GM18519 (cell line): ENCODE data around the gene HDHD2.

Experiments used
- ATAC-seq: cut with Tn5 transposase; IDR thresholded peaks from one replicate; pipeline ENCODE4 v1.9.1; 2021; ENCODE audit warnings: mild to moderate bottlenecking, moderate library complexity; ENCODE audit not compliant: unreplicated experiment, low FRiP score

HDHD2 gene

DNA sequence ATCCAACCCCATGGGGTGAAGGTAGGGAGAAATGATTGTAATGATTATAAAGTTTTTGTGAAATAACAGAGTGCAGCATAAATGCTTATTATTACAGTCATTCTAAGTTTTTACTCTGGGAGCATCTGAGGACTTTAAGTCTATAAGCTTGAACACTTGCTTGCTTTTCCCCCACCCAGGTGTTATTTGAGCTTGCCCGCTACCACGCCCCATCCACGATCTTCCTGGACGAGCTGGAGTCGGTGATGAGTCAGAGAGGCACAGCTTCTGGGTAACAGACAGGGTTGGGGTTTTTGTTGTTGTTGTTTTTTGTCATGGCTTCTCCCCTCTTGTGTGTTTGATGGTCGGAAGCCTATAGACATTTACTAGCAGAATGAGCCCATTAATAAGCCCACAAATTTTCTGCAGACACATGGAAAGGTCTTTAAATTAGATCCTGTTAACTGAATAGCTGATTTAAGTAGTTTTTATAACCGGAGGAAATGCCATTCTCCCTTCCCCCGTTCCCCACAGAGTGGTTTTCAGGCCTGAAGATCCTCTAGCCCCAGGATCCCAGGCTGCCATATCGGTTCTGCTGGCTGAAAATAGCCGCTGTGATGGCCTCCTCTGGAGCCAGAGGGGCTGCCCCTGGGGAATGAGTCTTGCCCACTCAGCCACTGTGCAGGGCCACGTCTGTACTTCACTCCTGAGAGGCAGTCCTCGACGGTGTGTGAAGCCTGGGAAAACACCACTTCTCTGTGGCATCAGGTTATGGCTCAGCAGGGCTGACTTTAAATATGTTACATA is 75.0 kb downstream of the HDHD2 start:
- ATAC-seq: no peak

GRCh38 chr18:47067648-47068047 is 82.7 kb downstream of the HDHD2 start:
- no peak for ATAC-seq

- ATAC-seq: no peak
These were observed 87.2 kb downstream of the HDHD2 start for GRCh38 chr18:47063096-47063495.

- no peak for ATAC-seq
These were observed 87.8 kb downstream of the HDHD2 start for GRCh38 chr18:47062471-47062870.
